ENCODE data around the gene AGBL5.

- TF ChIP-seq CTCF (IDR thresholded peaks at IDR 0.05; ENCODE audit: low read length) (no peak), EZH2 (IDR thresholded peaks at IDR 0.05; ENCODE audit: borderline replicate concordance, low read length) (no peak)
Measured at GRCh38 chr2:27025281-27025800, 26.1 kb upstream of the AGBL5 start.
